GM12801 (cell line): ENCODE data around the gene HRK.

Experiments
- TF ChIP-seq, protein P1 (sequence below): IDR thresholded peaks from one replicate; pipeline ENCODE4 v1.5.1; 2011; ENCODE audit warnings: control low read depth; ENCODE audit not compliant: insufficient read length; ENCODE audit errors: extremely low read depth

Gene HRK

DNA sequence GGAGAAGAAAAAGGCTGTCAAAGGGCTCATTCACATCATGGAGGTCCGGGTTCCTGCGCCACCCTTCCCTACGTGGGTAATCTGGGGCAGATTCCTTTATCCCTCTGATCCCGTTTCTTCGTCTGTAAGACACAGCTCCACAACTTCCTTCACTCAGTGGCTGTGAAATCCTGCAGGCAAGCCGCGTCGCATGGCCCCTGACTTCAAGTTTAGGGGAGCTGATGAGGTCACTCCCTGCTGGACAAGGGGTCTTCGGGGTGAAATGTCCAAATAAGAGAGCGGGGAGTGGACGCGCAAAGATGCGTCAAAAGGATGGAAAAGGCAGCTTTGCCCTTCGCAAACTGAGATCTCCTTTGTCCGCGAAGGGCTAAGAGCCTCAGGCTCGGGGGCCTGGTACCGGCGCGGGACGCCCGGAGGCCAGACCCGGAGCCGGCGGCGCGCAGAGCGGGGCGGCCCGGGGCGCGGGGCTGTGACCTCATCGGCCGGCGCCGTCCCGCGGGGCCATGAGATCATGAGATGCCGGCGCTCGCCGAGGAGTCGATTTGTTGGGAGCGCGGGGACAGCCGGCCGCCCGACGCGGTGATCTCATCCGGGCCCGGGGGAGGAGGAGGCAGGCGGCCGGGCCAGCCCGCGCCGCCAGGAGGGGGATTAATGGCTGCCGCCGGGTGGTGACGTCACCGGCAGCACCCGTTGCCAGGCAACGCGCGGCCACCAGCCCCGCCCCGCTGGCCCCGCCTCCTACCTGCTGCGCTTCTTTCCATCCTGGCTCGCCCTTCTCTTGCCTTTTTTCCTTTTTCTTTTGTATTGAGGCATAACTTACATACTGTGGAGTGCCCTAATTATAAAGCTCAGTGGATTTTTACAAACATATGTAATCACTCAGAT is 62.1 kb downstream of the HRK start:
- TF ChIP-seq, protein P1, sequence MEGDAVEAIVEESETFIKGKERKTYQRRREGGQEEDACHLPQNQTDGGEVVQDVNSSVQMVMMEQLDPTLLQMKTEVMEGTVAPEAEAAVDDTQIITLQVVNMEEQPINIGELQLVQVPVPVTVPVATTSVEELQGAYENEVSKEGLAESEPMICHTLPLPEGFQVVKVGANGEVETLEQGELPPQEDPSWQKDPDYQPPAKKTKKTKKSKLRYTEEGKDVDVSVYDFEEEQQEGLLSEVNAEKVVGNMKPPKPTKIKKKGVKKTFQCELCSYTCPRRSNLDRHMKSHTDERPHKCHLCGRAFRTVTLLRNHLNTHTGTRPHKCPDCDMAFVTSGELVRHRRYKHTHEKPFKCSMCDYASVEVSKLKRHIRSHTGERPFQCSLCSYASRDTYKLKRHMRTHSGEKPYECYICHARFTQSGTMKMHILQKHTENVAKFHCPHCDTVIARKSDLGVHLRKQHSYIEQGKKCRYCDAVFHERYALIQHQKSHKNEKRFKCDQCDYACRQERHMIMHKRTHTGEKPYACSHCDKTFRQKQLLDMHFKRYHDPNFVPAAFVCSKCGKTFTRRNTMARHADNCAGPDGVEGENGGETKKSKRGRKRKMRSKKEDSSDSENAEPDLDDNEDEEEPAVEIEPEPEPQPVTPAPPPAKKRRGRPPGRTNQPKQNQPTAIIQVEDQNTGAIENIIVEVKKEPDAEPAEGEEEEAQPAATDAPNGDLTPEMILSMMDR = no peak

DNA sequence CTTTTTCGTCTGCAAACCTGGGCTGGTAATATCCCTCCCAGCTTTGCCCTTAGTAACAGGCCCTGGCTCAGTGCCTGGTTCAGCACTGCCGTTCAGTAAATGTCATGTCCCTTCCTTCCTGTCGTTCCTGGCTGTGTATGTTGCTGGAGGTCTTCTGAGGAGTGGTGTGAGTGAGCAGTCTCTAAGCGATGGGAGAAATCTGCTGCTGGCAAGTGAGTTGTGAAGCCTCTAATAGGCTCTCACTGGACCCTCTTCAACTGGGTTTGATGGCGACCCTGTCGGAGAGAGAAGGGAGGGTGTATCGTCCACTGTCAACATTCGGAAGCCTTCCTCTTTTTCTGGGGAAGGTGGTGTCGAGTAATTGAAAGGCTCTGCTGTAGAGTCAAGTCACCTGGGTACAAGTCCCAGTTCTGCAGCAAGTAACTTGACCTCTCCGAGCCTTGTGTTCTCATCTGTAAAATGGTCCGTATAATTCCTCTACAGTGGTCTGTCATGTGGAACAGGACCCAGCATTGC is 62.8 kb downstream of the HRK start:
- TF ChIP-seq, protein P1 = no peak

DNA sequence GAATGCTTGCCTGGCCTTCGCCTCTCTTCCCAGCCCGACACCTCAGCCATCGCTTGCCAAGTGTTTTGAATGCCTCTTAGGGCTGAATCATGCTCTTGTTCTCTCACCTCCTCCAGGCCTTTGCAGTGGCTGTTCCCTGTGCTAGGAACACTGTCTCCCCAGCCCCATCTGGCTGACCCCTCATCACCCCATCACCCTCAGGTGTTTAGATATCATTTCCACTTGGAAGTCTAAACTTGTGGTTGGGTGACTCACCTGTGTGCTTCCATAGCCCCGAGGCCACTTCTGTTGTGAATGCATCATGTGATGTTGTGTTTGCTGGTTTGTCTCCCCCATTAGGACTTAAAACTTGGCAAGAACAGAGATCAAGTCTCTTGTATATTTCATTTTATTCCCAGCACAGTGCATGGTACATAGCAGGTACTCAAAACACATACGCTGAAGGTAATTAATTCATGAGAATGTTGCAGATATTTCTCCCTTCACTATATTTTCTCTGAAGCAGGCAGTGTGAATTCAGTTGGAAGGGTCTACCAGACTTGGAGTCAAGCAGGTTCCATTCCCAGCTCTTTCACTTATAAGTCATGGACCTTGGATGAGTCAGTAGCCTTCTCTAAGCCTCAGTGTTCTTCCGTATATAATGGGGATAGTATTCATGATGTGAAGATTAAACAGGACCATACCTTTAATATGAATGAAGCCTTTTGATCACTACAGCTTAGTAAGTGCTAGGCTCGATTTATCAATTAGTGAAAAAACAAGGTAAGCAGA is 67.8 kb downstream of the HRK start:
- TF ChIP-seq, protein P1 = no peak

DNA sequence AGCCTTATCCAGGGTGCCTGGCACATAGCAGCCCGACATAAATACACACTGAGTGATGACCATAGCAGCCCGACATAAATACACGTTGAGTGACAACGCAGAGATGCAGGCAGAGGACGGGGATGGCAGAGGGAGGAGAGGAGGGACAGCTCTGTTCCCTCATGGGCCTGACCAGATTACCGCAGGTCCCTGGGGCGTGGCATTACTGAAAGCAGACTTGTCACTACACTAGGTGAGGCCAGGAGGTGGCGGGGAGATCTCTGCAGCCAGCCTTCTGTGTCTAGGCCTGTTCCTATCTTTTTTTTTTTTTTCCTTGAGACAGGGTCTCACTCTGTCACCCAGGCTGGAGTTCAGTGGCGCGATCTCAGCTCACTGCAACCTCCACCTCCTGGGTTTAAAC is 69.0 kb downstream of the HRK start:
- TF ChIP-seq, protein P1 = no peak

DNA sequence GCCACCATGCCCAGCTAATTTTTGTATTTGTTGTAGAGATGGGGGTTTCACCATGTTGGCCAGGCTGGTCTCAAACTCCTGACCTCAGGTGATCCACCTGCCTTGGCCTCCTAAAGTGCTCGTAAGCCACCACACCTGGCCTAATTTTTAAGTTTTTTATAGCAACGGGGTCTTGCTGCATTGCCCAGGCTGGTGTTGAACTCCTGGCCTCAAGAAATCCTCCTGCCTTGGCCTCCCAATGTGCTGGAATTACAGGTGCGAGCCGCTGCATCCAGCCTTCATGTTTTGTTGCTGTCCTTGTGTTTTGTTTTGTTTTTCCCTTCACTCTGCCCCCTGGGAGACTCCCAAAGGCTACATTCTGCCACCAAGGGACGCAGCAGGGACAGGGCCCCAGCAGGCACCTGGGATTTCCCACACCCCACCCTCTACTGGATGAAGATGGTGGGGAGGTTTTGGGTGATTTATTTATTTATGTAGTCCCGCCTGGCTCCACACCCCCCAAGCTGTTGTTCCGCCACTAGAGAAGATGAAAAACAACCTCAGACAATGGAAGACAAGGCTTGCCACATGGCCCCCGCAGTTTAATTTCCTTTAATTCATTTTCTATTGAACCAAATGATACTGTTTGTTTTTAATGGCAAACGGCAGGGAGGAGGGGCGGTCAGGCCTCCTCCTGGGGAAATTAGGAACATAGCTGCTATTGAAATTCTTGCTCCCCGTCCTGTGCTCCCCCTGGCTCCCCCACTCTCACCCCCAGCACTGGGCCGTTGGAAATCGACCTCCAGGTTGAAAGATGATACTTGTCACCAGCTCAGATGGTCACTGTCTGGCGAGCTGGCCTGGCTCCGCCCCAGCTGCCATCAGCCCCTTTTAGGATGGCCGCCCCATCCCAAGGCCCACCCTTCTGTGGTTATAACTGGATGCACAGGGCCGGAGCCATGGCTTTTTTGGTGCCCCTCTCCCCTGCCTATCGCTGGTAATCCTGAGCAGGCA is 72.8 kb downstream of the HRK start:
- TF ChIP-seq, protein P1 = no peak

DNA sequence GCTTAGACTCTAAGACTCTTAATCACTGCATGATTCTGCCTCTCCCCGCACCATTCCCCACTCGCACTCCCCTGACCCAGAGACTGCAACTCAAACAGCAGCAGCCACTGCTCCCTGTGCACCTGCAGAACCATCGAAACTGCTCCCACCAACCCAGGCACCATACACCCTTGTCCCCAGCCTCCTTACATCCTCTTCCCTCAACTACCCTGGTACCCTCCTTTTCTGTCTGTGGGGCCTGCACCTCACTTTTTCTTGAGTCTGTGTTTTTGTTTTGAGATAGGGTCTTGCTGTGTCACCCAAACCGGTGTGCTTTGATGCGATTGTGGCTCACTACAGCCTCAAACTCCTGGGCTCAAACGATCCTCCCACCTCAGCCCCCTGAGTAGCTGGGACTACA is 73.7 kb downstream of the HRK start:
- TF ChIP-seq, protein P1 = no peak
